Hepatocyte (in vitro differentiated cells): ENCODE results near the gene KCNN2.

Experiments used
- EZH2phosphoT487 ChIP-seq: fragments of 200-600 bp; sonication (generic); IDR thresholded peaks from one replicate; pipeline ENCODE4 v1.6.1; 2018; ENCODE audit warnings: antibody characterized with exemption, mild to moderate bottlenecking, low read depth, moderate library complexity; ENCODE audit not compliant: unreplicated experiment, severe bottlenecking
- TF ChIP-seq, protein P1 (sequence below): fragments of 200-600 bp; sonication (generic); IDR thresholded peaks from 2 replicates; pipeline ENCODE4 v1.5.1; 2016; ENCODE audit warnings: antibody characterized with exemption, mild to moderate bottlenecking; ENCODE audit not compliant: poor library complexity

DNA sequence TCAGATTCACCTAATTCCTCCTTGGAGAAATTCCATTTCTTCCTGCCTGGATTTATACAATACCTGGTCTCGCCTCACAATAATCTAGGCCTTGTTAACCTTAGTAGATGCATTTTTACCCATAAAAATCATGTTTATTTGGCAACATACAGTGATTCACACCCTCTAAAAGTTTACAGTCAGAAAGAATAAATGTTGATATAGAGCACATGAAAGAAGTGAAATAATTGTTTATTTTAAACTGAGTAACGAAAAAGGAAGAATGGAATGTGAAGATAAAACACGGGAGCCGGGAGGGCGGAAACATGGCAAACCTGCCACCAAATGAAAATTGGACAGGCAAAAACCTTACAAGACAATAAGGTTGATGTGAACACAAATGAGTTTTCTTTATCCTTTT lies 28.9 kb upstream of the KCNN2 start:
- TF ChIP-seq, protein P1, sequence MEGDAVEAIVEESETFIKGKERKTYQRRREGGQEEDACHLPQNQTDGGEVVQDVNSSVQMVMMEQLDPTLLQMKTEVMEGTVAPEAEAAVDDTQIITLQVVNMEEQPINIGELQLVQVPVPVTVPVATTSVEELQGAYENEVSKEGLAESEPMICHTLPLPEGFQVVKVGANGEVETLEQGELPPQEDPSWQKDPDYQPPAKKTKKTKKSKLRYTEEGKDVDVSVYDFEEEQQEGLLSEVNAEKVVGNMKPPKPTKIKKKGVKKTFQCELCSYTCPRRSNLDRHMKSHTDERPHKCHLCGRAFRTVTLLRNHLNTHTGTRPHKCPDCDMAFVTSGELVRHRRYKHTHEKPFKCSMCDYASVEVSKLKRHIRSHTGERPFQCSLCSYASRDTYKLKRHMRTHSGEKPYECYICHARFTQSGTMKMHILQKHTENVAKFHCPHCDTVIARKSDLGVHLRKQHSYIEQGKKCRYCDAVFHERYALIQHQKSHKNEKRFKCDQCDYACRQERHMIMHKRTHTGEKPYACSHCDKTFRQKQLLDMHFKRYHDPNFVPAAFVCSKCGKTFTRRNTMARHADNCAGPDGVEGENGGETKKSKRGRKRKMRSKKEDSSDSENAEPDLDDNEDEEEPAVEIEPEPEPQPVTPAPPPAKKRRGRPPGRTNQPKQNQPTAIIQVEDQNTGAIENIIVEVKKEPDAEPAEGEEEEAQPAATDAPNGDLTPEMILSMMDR = no peak
- no peak for TF ChIP-seq EZH2phosphoT487
